DOHH2 (cell line): Measurements from ENCODE around the gene PPFIA2.

Experiments used
- CTCF ChIP-seq: fragments of 200-600 bp; sonication (generic); IDR thresholded peaks from one replicate; pipeline ENCODE4 v1.5.1; 2014; ENCODE audit warnings: antibody characterized with exemption, mild to moderate bottlenecking, low read depth, low read length; ENCODE audit not compliant: poor library complexity, severe bottlenecking
- EZH2phosphoT487 ChIP-seq: fragments of 200-600 bp; sonication (generic); IDR thresholded peaks from 2 replicates; pipeline ENCODE4 v1.6.1; 2017; ENCODE audit warnings: borderline replicate concordance, mild to moderate bottlenecking, antibody characterized with exemption, low read length, moderate library complexity, mixed read lengths

- TF ChIP-seq CTCF (no peak), EZH2phosphoT487 (no peak)
Measured at GRCh38 chr12:81288651-81289050, 470.5 kb downstream of the PPFIA2 start.
